GM19023 (cell line): ENCODE measurements around the gene C10orf105.

Experiments used
- ATAC-seq: cut with Tn5 transposase; IDR thresholded peaks from one replicate; pipeline ENCODE4 v1.9.1; 2021; ENCODE audit warnings: mild to moderate bottlenecking, moderate library complexity; ENCODE audit not compliant: unreplicated experiment

Gene C10orf105, protein sequence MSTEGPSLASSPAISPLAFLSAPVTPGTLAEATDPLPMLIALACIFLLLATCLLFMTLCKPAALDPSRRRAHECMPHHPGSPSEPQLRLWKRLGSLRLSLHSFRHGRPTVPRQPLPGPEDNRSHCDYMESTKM

GRCh38 chr10:71719464-71720201, at the start of gene C10orf105:
TSS of gene C10orf105 (minus strand) at chr10:71719778. CDS start at chr10:71716337, 3,441 bp downstream.
- no peak for ATAC-seq

DNA sequence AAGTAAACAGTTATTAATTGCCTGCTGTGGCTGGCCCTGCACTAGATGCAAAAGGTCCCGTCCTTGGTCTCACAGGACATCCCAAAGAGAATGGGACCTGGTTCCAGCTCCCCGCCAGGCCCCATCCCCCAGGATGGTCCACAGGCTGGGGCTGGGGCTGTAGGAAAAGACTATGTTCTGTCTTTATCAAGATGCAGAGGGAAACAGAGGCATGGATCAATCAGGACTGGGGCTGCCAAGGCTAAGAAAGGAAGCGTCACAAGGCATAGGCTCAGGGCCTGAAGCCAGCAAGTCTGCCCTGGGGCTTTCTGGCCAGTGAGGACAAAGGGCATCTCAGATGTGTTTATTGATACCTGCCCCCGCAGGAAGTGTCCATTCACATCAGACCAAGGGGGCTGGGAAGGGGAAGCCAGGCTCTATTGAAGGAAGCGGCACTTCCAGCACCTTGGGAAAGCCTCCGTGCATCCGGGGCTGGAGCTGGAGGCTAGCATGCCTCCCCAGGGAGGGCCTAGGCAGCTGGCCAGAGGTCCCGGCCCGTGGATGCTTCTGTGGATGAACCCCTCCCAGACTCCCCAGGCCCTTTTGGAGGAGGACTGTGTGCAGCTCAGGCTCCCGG, 48.0 kb upstream of the C10orf105 start:
- no peak for ATAC-seq

DNA sequence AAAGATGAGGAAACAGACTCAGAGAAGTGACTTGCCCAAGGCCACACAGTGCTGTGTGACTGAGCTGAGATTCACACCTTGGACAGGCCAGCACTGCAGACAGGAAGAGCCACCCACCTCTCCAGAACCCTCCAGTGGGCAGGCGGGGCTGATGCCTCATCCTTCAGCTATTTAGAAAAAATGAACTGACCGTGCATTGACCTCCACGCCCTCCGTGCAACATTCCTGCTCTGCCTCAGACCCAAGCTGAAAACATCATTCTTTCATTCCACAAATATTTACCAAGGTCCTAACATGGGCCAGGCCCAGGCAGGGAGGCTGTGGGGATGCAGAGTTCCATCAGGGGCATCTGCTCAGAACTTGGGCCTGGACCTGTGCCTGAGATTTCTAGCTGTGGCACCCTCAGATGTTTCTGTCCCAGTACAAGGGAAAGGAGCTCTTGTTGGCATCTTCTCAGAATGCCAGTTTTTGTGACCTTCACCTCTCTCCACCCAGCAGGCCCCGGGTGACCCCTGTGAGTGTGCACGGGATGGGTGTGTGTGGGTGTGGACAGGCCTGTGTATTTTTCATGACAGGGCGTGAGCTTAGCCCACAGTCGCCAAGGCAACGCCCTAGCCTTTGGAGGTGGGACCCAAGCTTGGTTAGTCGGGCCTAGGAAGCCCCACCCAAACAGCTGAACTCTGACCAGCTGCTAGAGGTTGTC, 47.3 kb upstream of the C10orf105 start:
- no peak for ATAC-seq

DNA sequence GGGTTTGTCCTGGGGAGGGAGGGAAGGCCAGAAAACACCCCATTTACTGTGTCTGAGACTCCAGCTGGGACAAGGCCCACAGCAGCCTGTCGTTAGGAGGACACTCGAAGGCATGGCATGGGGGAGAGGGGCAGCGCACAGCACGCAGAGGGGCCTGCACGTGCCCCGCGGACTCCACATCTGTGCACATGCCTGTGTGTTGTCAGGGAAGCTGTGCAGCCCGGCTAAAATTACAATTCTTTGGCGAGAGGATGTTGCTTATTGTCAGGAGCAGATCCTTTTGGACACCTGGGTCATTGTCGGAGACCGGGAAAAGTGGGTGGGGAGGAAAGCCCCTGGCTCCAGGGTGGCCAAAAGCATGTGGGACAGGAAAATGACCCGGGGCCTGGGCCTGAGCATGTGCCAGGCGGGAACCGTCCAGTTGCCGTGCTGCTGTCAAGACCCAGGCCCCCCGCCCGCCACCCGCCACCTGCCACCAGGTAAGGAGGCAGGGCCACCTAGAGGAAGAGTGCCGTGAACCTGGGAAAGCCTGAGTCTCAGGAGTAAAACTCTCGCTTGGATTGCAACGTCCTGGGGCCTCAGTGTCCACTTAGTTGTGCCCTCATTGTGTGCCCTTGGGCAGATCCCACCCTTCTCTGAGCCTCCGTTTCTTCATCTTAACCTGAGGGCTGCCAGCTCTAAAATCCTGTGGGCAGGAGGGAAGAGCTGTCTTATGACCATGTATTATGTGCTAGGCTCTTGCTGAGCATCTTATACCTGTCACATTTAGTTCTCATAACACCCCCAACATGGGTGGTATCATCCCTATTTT, 46.5 kb upstream of the C10orf105 start:
- no peak for ATAC-seq

GRCh38 chr10:71765176-71765904, 45.8 kb upstream of the C10orf105 start:
- no peak for ATAC-seq

DNA sequence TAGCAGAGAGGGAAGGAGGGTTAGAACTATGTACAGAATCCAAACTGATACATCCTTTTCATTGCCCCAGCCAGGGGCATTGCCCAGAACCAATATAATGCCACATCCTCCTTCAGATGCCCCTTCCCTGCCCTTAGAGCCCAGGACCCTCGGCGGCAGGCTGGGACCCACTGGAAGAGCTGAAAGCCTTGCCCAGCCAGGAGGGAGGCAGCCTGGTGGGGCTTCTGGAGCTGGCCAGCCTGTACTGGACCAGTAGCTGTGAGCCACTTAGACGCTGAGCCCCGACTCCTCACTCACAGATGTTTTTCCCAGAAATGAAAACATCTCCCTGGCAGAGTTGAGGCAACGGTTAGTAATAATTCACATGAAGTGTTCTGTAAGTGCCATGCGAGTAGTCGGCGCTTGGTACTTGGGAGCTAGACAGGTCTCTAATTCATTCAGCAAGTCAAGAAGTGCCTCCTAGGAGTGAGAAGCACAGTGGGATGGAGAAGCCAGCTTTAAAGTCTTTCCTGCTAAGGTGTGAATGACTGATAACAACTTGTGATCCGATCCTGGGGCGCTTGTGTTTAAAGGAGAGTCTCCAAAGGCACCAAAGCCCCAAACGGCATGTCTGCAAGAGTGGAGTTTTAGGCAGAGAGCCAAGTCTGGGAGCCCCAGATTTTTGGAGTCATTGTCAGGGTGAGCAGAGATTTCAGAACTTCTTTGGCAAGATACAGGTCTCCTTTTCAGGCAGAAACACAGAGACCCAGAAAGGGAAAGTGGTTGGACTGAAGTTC, 44.0 kb upstream of the C10orf105 start:
- no peak for ATAC-seq

DNA sequence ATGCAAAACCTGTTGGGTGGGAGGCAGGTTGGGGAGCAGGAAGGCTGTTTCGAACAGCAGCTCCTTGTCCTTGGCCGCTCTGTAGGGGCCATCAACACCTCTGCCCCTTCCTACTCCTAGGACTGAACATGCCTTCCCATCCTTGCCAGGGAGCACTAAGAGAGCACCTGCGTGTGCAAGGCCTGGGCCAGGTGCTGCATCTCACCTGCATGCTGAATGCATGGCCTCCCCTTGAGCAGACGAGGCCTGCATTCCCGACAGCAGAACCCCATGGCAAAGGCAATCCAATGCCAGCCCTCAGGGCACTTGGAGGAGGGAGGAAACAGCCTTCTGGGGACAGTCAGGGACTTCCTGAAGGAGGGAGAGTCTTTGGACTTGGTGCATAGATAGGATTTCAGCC, 42.7 kb upstream of the C10orf105 start:
- ATAC-seq: no peak

DNA sequence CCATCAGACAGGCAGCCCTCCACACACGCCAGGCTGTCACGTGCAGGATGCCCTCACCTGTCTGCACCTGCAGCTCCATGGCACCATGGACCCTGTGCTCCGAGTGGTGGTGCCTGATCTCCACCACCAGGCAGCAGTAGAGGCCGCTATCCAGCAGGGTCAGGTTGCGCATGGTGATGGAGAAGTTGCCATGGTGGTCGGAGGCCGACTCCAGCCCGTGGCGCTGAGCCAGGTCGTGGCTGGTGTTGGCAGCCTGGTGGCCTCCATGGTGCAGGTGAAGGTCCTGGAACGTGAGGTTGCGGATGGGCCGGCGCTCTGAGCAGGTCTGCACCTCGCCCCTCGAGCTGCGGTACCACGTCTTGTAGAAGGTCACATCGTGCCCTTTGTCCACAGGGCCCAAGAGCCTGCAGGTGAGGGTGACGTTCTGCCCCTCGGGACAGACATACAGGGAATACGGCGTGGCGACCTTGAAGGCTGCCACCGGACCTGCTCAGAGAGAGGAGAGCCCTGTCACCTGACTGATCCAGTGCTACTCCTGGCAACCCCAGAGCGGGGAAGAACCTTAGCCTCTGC, 42.0 kb upstream of the C10orf105 start:
- ATAC-seq: no peak

DNA sequence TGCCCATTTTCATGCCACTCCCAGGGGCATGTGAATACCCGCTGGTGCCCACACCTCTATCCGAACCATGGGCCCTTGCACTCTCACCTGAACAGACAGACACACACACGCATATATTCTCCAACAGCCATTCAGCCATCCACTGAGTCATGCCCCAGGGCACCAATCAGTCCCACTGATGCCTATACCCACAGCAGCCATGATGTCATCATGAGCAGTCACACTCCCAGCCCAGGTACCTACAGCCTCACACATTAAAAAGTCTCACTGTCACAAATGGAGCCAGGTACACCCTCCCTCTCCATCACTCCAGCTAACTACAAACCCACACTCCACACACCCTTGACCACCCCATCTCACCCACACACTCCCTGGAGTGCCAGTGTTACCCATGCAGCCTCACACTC, 41.5 kb upstream of the C10orf105 start:
- no peak for ATAC-seq

- no peak for ATAC-seq
These were observed 37.9 kb upstream of the C10orf105 start for GRCh38 chr10:71757399-71757922.

DNA sequence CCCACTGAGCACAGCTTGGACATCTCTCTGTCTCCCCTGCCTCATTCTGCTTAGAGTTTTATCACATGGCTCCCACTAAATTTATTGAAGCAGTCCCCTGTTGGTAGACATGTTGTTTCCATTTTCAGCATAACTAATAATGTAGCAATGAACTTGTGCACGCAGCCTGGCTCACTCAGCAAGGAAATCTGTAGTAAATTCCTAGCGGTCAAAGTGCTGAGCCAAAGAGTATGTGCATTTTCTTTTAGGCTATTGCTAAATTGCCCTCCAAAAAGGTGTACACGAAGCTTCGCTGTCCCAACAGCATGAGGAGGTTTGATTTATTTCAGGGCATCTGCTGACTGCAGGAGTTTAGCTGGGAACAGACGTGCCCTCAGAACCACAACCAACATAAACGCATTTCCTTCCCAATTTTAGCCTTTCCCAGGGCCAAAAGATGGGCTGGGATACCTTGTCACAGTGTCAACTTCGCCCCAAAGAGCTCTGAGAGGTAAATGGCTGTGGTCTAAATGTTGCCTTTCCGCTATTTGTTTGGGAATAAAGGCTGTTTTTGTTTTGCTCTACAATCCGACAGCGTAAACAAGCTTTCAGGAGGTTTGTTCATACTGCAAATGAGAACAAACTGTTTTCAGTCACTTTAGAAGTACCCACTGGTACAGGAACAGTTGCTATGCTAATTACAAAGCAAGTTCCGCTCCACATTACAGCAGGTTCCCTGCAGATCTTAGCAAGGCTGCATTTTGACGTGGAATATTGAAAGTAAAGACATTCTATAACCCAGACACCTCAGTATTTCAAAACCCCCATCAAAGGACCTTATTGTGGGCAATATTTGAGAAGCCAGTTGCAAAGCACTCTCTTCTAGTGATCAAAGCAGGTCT, 37.0 kb upstream of the C10orf105 start:
- no peak for ATAC-seq

DNA sequence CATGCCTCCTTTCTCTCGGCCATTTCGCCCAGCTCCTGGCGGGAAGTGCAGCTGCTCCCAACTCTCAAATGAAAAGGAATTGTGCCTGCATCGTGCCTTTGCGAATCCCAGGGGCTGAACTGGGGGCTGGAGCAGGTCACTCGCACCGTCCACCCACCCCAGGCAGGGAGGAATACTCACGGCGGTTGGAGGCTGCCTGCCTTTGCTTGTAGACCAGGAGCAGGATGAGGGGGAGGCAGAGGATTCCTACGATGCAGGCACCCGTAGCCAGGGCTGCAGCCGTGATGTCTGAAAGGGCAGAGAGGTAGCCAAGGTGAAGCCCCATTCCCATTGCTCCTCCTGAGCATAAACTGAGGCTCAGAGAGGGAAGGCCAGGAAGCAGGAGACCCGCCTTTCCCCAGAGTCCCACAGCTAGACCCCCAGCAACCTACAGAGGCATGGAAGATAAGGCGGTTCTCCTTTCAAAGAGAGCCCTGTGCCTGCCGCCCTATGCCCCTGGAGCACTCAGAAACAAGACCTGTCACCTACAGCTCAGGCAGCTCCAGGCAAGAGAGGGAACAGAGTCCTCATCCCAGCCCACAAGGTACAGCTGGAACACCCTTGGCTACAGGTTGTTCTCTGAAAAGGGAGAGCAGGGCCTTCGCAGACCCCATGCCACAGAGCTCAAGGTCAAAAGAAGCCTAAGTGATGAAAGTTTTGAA, 35.8 kb upstream of the C10orf105 start:
- no peak for ATAC-seq

DNA sequence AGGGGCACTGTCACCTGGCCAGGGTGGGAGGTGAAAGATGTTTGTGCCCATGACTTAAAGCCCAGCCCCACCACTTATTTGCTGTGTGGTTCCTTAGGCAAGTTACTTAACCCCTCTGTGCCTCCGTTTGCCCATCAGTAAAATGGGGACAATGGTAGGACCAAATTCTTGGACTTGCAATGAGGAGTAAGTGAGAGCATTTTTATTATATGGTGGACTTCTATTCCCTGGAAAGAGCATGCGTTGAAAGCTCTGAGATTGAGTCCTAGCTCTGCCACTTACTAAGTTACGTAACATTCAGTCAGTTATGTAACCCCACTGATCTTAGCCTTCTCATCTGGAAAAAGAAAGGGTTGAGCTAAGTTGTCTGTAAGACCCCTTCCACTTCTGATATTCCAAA, 35.0 kb upstream of the C10orf105 start:
- no peak for ATAC-seq

- no peak for ATAC-seq
These were observed 34.5 kb upstream of the C10orf105 start for GRCh38 chr10:71753960-71754505.

- no peak for ATAC-seq
These were observed 33.7 kb upstream of the C10orf105 start for GRCh38 chr10:71753091-71753959.
